Mesothelial cell of epicardium (in vitro differentiated cells): Measurements from ENCODE around the gene SLC25A12. TPM values are rescaled to one million over a fixed set of nuclear protein-coding genes. Genes with fewer than 3 reads are reported as not detected.

Experiments
- DNase-seq, 2 experiments: peaks; one replicate each; pipeline ENCODE4 v3.0.0; 2021; ENCODE audit warnings: low spot score in 2 of 2; ENCODE audit not compliant: unreplicated experiment in 2 of 2
- H3K27ac Mint-ChIP-seq: 2 replicates; pipeline ENCODE4 v1.8.0; 2021; ENCODE audit warnings: mixed read lengths
- H3K27me3 Mint-ChIP-seq: 2 replicates; pipeline ENCODE4 v1.8.0; 2021; ENCODE audit warnings: low read depth, mixed read lengths
- H3K36me3 Mint-ChIP-seq: 2 replicates; pipeline ENCODE4 v1.8.0; 2021; ENCODE audit warnings: mixed read lengths
- H3K4me1 Mint-ChIP-seq: 2 replicates; pipeline ENCODE4 v1.8.0; 2021; ENCODE audit warnings: mixed read lengths
- H3K4me3 Mint-ChIP-seq: 2 replicates; pipeline ENCODE4 v1.8.0; 2021; ENCODE audit warnings: mild to moderate bottlenecking, moderate library complexity, mixed read lengths
- H3K9me3 Mint-ChIP-seq: 2 replicates; pipeline ENCODE4 v1.8.0; 2021; ENCODE audit warnings: mixed read lengths
- total RNA-seq: library from RNA; stranded (reverse); gene quantifications from 3 replicates; pipeline ENCODE4 v1.2.1, GENCODE V29; 2021
- TF ChIP-seq, protein P1 (sequence below): fragments of 200-600 bp; sonication (generic); IDR thresholded peaks from one replicate; pipeline ENCODE4 v1.5.0; 2021; ENCODE audit warnings: antibody characterized with exemption; ENCODE audit not compliant: unreplicated experiment

Gene SLC25A12
- total RNA-seq, 1 donor from 2014 or later: 25.4 TPM

DNA sequence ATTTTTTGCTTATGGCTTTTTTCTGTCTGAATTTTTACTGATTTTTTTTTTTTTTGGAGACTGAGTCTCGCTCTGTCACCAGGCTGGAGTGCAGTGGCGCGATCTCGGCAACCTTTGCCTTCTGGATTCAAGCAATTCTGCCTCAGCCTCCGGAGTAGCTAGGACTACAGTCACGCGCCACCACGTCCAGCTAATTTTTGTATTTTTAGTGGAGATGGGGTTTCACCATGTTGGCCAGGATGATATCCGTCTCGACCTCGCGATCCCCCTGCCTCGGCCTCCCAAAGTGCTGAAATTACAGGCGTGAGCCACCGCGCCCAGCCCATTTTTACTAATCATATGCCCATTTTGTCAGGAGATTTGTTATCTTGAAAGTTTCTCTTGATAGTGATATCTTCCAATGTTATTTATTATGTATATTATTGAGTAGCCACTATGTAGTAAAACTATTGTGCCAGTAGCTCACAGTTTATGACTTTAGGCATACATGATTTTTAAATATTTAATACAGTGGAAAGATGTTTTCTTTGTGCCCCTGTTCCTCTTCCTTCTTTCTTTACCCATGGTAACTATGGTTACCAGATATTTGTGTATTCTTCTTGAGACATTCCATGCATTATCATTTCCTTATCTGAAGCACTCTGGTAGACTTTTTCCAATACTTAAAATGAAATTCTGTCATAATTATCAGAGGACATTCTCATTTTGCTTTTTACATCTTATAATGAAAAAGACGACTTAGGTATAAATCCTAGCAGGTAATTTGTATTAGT is 30.3 kb upstream of the SLC25A12 start:
- H3K4me3 Mint-ChIP-seq: peak overlapping the region; percentile 97
- H3K27me3 Mint-ChIP-seq: no peaks in the 10 kb centered on the region
- peak overlapping the region; percentile 100 for H3K27ac Mint-ChIP-seq
- TF ChIP-seq, protein P1, sequence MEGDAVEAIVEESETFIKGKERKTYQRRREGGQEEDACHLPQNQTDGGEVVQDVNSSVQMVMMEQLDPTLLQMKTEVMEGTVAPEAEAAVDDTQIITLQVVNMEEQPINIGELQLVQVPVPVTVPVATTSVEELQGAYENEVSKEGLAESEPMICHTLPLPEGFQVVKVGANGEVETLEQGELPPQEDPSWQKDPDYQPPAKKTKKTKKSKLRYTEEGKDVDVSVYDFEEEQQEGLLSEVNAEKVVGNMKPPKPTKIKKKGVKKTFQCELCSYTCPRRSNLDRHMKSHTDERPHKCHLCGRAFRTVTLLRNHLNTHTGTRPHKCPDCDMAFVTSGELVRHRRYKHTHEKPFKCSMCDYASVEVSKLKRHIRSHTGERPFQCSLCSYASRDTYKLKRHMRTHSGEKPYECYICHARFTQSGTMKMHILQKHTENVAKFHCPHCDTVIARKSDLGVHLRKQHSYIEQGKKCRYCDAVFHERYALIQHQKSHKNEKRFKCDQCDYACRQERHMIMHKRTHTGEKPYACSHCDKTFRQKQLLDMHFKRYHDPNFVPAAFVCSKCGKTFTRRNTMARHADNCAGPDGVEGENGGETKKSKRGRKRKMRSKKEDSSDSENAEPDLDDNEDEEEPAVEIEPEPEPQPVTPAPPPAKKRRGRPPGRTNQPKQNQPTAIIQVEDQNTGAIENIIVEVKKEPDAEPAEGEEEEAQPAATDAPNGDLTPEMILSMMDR: no peak
- H3K4me1 Mint-ChIP-seq: peaks cover 17% of the 10 kb centered on the region
- H3K9me3 Mint-ChIP-seq: no peaks in the 10 kb centered on the region
- no peak for DNase-seq
- H3K36me3 Mint-ChIP-seq: peaks cover 16% of the 10 kb centered on the region

DNA sequence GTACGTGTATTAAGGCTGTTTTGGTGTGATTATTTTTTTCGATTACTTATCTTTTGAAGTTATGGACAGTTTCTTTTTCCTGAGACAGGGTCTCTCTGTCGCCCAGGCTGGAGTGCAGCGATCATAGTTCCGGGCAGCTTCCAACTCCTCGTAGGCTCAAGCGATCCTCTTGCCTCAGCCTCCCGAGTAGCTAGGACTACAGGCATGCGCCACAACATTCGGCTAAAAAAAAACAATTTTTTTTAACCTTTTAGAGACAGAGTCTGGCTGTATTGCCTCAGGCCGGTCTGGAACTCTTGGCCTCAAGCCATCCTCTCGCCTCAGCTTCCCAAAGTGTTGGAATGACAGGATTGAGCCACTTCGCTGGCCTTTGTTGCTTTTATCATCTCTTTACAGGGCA is 29.2 kb upstream of the SLC25A12 start:
- DNase-seq: no peak
- Mint-ChIP-seq H3K27me3 (no peaks in the 10 kb centered on the region), H3K9me3 (no peaks in the 10 kb centered on the region), H3K27ac (peak overlapping the region; percentile 100), H3K4me1 (peaks cover 17% of the 10 kb centered on the region), H3K36me3 (peaks cover 5% of the 10 kb centered on the region), H3K4me3 (peak overlapping the region; percentile 97)
- TF ChIP-seq, protein P1: no peak

DNA sequence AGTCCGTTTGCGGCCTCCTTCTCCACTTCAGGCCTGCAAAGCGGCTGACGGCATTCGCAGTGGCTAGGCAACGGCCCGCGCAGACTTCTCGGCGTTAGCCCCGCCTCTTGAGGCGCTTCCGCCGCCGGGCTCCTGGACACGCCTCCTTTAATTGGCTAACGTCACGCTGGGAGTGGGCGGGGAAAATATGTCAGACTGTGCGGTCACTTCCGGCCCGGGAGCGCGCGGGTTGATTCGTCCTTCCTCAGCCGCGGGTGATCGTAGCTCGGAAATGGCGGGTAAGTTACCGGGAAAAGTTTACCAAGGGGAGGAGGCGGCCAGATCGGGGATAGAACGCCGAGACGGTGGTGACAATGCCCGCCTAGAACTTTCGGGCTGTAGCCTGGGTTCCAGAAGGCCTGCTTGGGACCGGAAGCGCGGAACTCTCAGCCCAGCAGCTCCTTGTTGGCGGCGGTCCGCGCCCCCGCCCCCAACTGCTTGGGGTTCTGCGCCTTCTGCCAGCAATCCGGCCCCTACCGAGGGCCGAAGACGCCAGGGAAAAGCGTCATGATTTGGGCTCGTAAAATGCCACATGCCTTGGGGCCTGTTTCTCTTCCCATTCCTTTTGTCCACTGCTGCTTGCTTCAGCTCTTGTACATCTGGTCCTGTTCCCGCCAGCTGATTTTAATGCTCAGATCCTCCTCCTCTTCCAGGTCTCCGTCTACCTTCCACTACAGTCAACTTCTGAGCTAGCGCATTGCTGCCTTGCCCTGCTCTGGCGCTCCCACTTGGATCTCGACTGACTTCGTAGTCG is 28.4 kb upstream of the SLC25A12 start, which contains the start of gene HAT1:
Gene HAT1 (plus strand): TSS at position 232 of the 793 bp plus-strand sequence. CDS start 40 bp downstream, at position 272.
- TF ChIP-seq, protein P1: no peak
- H3K27me3 Mint-ChIP-seq: no peaks in the 10 kb centered on the region
- H3K4me3 Mint-ChIP-seq: peak within 1 kb of the TSS; percentile 97
- peak; percentile 93 to 98 for DNase-seq
- H3K9me3 Mint-ChIP-seq: no peaks in the 10 kb centered on the region
- H3K27ac Mint-ChIP-seq: peak within 1 kb of the TSS; percentile 100
- H3K36me3 Mint-ChIP-seq: peaks cover 5% of the 10 kb centered on the region
- peaks cover 17% of the 10 kb centered on the region for H3K4me1 Mint-ChIP-seq

DNA sequence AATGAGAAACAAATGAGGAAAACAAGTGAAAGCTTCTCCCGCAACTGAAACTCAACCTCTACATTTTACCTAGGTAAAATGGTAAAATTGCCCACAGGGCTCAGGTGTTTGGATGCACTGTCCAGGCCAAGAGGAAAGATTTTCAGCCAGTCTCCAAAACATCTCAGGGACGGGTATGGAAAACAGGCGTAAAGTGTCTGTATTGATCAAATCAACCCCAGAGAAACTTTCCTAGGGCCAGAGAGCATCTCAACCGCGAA is 27.9 kb upstream of the SLC25A12 start:
- H3K4me3 Mint-ChIP-seq: peak overlapping the region; percentile 97
- peaks cover under 1% of the 10 kb centered on the region for H3K36me3 Mint-ChIP-seq
- TF ChIP-seq, protein P1: no peak
- peak overlapping the region; percentile 100 for H3K27ac Mint-ChIP-seq
- no peaks in the 10 kb centered on the region for H3K27me3 Mint-ChIP-seq
- peaks cover 17% of the 10 kb centered on the region for H3K4me1 Mint-ChIP-seq
- no peaks in the 10 kb centered on the region for H3K9me3 Mint-ChIP-seq
- no peak for DNase-seq

DNA sequence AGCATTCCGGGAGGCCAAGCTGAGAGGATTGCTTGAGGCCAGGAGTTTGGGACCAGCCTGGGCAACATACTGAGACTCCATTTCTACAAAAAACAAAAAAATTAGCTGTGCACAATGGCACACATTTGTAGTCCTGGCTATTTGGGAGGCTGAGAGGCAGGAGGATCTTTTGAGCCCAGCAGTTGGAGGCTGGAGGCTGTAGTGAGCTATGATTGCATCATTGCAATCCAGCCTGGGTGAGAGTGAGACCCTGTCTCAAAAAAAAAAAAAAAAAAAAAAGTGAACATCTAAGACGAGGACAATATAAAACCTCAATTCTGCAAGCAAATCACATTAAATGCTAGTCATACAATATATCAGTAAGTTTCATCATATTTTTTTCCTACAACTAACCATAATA is 25.4 kb upstream of the SLC25A12 start:
- peaks cover 15% of the 10 kb centered on the region for H3K4me1 Mint-ChIP-seq
- no peaks in the 10 kb centered on the region for H3K36me3 Mint-ChIP-seq
- no peak for DNase-seq
- no peaks in the 10 kb centered on the region for H3K27me3 Mint-ChIP-seq
- no peaks in the 10 kb centered on the region for H3K9me3 Mint-ChIP-seq
- H3K4me3 Mint-ChIP-seq: no peak overlapping the region
- TF ChIP-seq, protein P1: no peak
- H3K27ac Mint-ChIP-seq: no peak overlapping the region
